ENCODE data around the gene COX5A.
"Not testable (repeated sequence)": the region's sequence is repeated elsewhere in the genome, so short reads cannot be mapped to it uniquely, and the experiment has no call there.

Gene COX5A

DNA sequence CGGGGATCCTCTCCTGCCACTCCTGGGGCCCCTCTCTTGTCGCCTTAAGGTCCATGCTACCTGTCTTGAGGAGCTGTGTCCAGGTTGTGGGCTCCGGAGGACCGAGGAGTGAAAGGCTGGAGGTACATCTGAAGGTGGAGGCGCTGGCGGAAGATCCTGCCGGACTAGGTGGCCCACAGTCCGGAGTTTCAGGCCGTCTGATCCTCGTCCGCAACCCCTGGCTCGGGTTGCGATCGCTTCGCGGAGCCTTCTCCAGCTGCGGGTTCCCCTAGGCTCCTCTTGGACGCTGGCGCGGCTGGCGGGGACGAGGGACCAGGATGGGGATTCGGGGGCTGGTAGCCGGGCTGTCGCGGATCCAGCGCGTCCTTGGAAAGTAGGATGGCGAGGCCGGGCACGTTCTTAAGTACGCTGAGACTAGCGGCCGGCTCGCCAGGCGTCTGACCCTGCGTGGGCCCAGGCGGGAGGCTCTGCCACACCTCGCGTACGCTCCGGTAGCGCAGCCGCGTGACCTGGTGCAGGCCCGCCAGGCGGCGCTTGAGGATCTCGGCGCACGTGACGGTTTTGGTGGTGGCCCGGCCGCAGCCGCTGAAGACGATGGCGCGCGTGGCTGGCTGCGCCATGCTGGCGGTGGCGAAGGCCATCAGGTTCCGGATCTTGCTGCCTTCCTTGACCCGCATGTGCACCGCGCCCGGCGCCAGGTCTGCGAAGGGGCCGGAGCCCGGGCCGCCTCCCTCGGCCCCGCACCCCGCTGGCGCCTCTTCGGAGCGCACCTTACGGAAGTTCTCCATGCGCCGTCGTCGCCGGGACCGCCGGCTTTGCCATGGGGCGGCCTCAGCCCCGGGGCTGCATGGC is 18.1 kb upstream of the COX5A start:
- peak; percentile 74 for DNase-seq (ENCODE audit: low read depth)

- peak; percentile 64 for DNase-seq (ENCODE audit: low read depth)
These were observed 17.1 kb upstream of the COX5A start for GRCh38 chr15:74955017-74955416.

DNA sequence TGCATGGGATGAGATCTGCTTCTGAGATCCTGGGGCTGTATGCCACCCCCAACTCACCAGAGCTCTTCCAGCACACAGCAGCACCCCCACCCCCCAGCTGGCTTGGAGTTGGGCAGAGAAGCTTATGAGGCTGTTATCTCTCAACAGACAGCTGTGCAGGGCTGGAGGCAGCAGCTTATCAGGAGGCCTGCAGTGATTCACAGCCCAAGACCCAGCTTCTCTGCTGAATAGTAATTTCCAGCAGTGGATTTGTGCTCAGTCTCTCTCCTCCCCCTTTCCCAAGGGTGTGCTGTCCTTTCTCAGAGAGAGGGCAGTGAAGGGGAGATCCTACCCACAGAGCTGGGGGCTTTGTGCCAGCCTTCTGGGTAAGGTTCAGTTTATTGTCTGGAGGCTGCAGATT is 16.6 kb upstream of the COX5A start:
- peak; percentile 97 for DNase-seq (ENCODE audit: low read depth)

GRCh38 chr15:74951006-74951405 is 13.1 kb upstream of the COX5A start:
- no peak for DNase-seq (ENCODE audit: low read depth)

GRCh38 chr15:74950078-74950908 is 12.4 kb upstream of the COX5A start:
- peak; percentile 70 for DNase-seq (ENCODE audit: low read depth)

DNA sequence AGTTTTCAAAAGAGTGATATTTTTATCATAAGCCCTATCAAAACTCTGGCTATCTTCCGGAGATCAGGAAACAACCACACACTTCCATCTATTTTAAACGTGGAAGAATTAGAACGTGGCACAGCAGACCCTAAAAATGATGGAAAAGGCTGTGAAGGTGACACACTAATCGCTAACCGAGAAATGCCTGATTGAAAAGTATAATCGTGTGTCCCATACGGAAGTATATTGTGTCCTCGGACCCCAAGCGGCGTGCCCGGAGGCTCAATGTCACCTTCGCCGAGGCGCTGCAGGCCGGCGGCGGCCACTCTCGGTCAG is 642 bp downstream of the COX5A start:
- no peak for DNase-seq (ENCODE audit: low read depth)

DNA sequence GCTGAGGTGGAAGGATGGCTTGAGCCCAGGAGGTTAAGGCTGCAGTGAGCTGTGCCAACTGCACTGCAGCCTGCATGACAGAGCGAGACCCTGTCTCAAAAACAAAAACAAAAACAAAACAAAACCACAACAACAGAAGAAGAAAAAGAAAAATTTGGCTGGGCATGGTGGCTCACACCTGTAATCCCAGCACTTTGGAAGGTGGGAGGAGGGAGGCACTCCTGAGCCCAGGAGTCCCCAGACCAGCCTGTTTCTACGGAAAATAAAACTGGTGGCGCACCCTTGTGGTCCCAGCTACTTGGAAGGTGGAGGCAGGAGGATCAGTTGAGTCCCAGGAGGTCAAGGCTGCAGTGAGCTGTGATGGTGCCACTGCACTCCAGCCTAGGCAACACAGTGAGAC is 2.7 kb downstream of the COX5A start:
- DNase-seq (ENCODE audit: low read depth) = not testable (repeated sequence)

GRCh38 chr15:74933573-74933972 is 4.3 kb downstream of the COX5A start:
- DNase-seq (ENCODE audit: low read depth) = no peak

DNA sequence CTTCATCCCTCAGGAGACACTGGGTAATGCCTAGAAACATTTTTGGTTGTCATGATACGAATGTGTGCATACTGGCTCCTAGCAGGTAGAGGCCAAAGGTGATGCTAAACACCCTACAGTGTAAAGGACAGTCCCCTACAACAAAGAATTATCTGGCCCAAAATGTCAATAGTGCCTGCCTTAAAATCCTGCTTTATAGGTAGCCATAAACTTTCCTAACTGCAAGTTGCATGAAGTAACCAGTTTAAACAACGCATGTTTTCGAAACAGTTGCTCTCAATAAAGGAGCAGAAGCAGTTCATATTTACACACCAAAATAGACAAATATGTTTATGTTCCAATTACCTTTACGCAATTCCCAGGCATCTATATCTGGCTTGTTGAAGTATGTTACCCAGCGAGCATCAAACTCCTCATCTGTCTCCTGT is 9.1 kb downstream of the COX5A start:
- no peak for DNase-seq (ENCODE audit: low read depth)

GRCh38 chr15:74924525-74924924 is 13.3 kb downstream of the COX5A start:
- DNase-seq (ENCODE audit: low read depth) = no peak

DNA sequence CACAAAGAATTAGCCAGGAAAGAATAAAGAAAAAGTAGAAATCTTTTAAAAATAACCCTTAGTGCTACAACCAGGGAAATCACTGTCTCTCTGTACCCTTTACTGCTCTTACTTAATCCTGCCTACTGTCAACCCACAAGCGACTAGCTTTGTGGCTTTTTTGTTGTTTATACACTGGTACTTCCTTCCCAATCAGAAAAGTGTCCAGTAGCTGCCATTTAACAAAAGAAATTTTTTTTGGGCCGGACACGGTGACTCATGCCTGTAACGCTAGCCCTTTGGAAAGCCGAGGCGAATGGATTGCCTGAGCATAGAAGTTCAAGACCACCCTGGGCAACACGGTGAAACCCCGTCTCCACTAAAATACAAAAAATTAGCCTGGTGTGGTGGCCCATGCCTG is 17.4 kb downstream of the COX5A start:
- no peak for DNase-seq (ENCODE audit: low read depth)

- DNase-seq (ENCODE audit: low read depth) = peak; percentile 22
These were observed 20.2 kb downstream of the COX5A start for GRCh38 chr15:74917676-74918075.

DNA sequence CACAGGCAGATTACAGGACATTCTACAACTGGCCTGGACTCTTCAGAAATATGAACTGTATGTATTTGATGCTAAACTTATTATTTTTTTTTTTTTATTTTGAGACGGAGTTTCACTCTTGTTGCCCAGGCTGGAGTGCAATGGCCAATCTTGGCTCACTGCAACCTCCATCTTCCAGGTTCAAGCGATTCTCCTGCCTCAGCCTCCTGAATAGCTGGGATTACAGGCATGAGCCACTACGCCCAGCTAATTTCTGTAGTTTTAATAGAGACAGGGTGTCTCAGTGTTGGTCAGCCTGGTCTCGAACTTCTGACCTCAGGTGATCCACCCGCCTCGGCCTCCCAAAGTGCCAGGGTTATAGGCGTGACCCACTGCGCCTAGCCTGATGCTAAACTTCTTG is 24.1 kb downstream of the COX5A start:
- not testable (repeated sequence) for DNase-seq (ENCODE audit: low read depth)

GRCh38 chr15:74913041-74913440 is 24.8 kb downstream of the COX5A start:
- DNase-seq (ENCODE audit: low read depth) = no peak

GRCh38 chr15:74908635-74909034 is 29.2 kb downstream of the COX5A start:
- DNase-seq (ENCODE audit: low read depth) = no peak

GRCh38 chr15:74907163-74907870 is 30.6 kb downstream of the COX5A start:
- no peak for DNase-seq (ENCODE audit: low read depth)

DNA sequence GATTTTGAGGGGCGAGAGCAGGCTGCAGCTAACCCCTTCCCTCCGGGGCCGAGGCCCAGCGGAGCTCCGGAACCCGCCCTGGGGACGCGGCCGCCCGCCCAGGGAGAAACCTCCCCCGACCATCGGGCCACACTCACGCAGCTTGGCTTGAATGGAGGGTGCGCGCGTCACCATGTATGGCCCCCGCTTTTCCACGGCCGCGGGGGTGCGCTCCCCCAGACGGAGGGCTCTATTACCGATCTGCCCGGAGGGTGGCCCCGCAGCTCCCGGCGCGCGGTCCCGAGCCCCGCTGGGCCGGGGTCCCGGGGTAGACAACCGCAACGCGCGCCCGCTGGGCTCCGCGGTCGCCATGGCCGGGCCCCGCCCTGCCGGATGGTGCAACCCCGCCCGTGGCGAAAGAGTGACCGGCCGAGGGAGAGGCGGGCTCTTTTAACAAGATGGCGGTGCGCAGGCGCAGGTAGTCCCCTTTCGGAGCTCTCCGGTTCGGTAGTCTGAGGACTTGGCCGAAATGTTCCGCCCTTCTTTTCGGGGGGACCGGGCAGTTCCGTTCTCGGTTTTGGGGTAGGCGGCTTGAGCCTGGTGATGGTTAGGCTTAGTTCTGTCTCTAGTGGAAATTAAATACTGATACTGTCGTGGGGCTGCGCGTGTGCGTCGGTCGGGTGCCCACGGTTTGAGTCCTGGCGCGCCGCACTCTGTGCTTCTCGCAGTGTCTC is 31.3 kb downstream of the COX5A start, which contains the start of gene FAM219B:
TSS of gene FAM219B (minus strand) at position 402 of the 713 bp plus-strand sequence. CDS start at position 351, 51 bp downstream.
- peak; percentile 76 for DNase-seq (ENCODE audit: low read depth)

DNA sequence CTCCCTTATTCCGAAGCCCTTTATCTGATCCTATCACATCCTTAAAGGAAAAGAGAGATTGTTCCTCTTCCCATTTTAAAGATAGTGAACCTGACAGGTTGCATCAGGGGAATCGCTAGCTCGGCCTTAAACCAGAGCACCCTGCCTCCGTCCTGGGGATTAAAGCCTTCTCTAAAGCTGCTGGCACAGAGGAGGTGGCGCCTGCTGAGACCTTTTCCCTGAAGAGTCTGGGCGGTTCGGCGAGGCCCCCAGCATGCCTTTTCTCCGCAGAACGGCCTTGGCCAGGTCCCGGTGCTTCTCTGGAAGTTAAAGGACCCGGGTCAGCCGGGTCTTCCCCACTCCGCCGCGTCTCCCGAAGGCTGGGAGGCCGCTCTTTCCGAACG is 31.8 kb downstream of the COX5A start:
- peak; percentile 26 for DNase-seq (ENCODE audit: low read depth)

GRCh38 chr15:74904190-74904805 is 33.6 kb downstream of the COX5A start:
- no peak for DNase-seq (ENCODE audit: low read depth)

DNA sequence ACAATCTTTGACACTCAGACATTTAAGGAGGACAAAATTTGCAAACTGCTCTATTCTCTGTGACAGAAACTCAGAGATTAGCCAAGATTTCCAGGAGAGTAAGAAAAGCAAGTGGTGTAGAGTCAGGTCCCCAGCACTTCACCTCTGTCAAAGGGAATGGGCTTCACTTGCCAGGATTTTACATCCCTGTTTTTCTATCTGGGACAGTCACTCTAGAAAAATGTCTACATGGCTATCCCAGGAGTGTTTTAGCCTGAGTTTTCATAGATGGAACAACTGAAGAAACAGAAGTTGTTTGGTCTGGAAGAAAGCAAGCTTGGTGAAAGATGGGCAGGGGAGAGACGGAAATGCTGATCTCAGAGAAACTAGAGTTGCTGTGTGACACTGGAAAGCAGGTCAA is 34.2 kb downstream of the COX5A start:
- DNase-seq (ENCODE audit: low read depth) = no peak

- no peak for DNase-seq (ENCODE audit: low read depth)
These were observed 35.4 kb downstream of the COX5A start for GRCh38 chr15:74902295-74903075.

Measured in amniotic epithelial cell (primary cell).